Activated gamma-delta T cell treated with anti-CD3 and anti-CD28 coated beads, Interleukin-2, amount 50 U/mL, for 16 hours (primary cell): Measurements from ENCODE around the gene PIM3.
"Not testable (repeated sequence)": the region's sequence is repeated elsewhere in the genome, so short reads cannot be mapped to it uniquely, and the experiment has no call there.

Source experiments
- DNase-seq: peaks from one replicate; pipeline ENCODE4 v3.0.0-alpha.2; 2020; ENCODE audit warnings: low read depth

Gene PIM3

GRCh38 chr22:49983148-49984042 lies 22.8 kb downstream of the PIM3 start:
- no peak for DNase-seq

- DNase-seq: no peak
These were observed 25.8 kb downstream of the PIM3 start for GRCh38 chr22:49986325-49986724.

- DNase-seq: not testable (repeated sequence)
These were observed 29.3 kb downstream of the PIM3 start for GRCh38 chr22:49989826-49990225.

GRCh38 chr22:49991167-49991566 lies 30.6 kb downstream of the PIM3 start:
- no peak for DNase-seq

GRCh38 chr22:49991907-49992533 lies 31.4 kb downstream of the PIM3 start:
- DNase-seq: no peak

GRCh38 chr22:49992921-49993648 lies 32.5 kb downstream of the PIM3 start:
- DNase-seq: peak; percentile 46

- no peak for DNase-seq
These were observed 33.2 kb downstream of the PIM3 start for GRCh38 chr22:49993649-49994360.

GRCh38 chr22:49994361-49995040 lies 33.9 kb downstream of the PIM3 start:
- DNase-seq: no peak

GRCh38 chr22:49995041-49995360 lies 34.4 kb downstream of the PIM3 start:
- no peak for DNase-seq

- no peak for DNase-seq
These were observed 35.0 kb downstream of the PIM3 start for GRCh38 chr22:49995361-49996118.

- DNase-seq: no peak
These were observed 35.5 kb downstream of the PIM3 start for GRCh38 chr22:49996119-49996517.

- DNase-seq: no peak
These were observed 36.1 kb downstream of the PIM3 start for GRCh38 chr22:49996518-49997250.

- DNase-seq: no peak
These were observed 36.7 kb downstream of the PIM3 start for GRCh38 chr22:49997251-49997599.

- DNase-seq: no peak
These were observed 37.6 kb downstream of the PIM3 start for GRCh38 chr22:49997932-49998717.

- no peak for DNase-seq
These were observed 38.1 kb downstream of the PIM3 start for GRCh38 chr22:49998718-49999062.

- DNase-seq: no peak
These were observed 38.7 kb downstream of the PIM3 start for GRCh38 chr22:49999063-49999945.

- DNase-seq: no peak
These were observed 39.5 kb downstream of the PIM3 start for GRCh38 chr22:49999946-50000586.
